GM21529 (cell line): Measurements from ENCODE around the gene ZFHX3.

ENCODE experiments used
- ATAC-seq: cut with Tn5 transposase; IDR thresholded peaks from one replicate; pipeline ENCODE4 v1.9.1; 2021; ENCODE audit not compliant: unreplicated experiment

The ZFHX3 gene

GRCh38 chr16:72837846-72838585 is 209.9 kb downstream of the ZFHX3 start:
- ATAC-seq = no peak

GRCh38 chr16:72836985-72837384 is 210.9 kb downstream of the ZFHX3 start:
- no peak for ATAC-seq

- no peak for ATAC-seq
These were observed 211.7 kb downstream of the ZFHX3 start for GRCh38 chr16:72836181-72836580.

GRCh38 chr16:72835086-72835485 is 212.8 kb downstream of the ZFHX3 start:
- ATAC-seq = no peak

- no peak for ATAC-seq
These were observed 213.4 kb downstream of the ZFHX3 start for GRCh38 chr16:72834499-72834898.

GRCh38 chr16:72833969-72834368 is 214.0 kb downstream of the ZFHX3 start:
- ATAC-seq = no peak

- no peak for ATAC-seq
These were observed 214.4 kb downstream of the ZFHX3 start for GRCh38 chr16:72833482-72833881.

GRCh38 chr16:72832621-72833248 is 215.2 kb downstream of the ZFHX3 start:
- peak; percentile 82 for ATAC-seq

- no peak for ATAC-seq
These were observed 217.8 kb downstream of the ZFHX3 start for GRCh38 chr16:72829846-72830775.

GRCh38 chr16:72827866-72828265 is 220.1 kb downstream of the ZFHX3 start:
- no peak for ATAC-seq

- no peak for ATAC-seq
These were observed 221.9 kb downstream of the ZFHX3 start for GRCh38 chr16:72825912-72826621.

GRCh38 chr16:72824761-72825160 is 223.2 kb downstream of the ZFHX3 start:
- ATAC-seq = no peak

GRCh38 chr16:72824027-72824426 is 223.9 kb downstream of the ZFHX3 start:
- no peak for ATAC-seq

- ATAC-seq = no peak
These were observed 226.6 kb downstream of the ZFHX3 start for GRCh38 chr16:72821185-72821950.

GRCh38 chr16:72819345-72819744 is 228.6 kb downstream of the ZFHX3 start:
- ATAC-seq = no peak

GRCh38 chr16:72818236-72818845 is 229.6 kb downstream of the ZFHX3 start:
- no peak for ATAC-seq

- peak; percentile 87 for ATAC-seq
These were observed 232.3 kb downstream of the ZFHX3 start for GRCh38 chr16:72815348-72816318.

- ATAC-seq = no peak
These were observed 233.7 kb downstream of the ZFHX3 start for GRCh38 chr16:72814226-72814625.

GRCh38 chr16:72812672-72813071 is 235.3 kb downstream of the ZFHX3 start:
- no peak for ATAC-seq
